Stomach smooth muscle (tissue), 2 donors: Measurements from ENCODE around the gene IL20RA.

Experiments used
- H3K27ac ChIP-seq: one replicate; pipeline ENCODE4 v1.7.0; 2013; ENCODE audit warnings: mild to moderate bottlenecking, low read length, inconsistent platforms
- H3K27me3 ChIP-seq, 2 donors: one replicate each; pipeline ENCODE4 v1.7.0; 2013; ENCODE audit warnings: low read length in 2 of 2; ENCODE audit not compliant: insufficient read depth in 2 of 2, control insufficient read depth in 1 of 2
- H3K36me3 ChIP-seq, 2 donors: one replicate each; pipeline ENCODE4 v1.7.0; 2013; ENCODE audit warnings: low read length in 2 of 2; ENCODE audit not compliant: control insufficient read depth in 2 of 2, insufficient read depth in 2 of 2
- H3K4me1 ChIP-seq: one replicate; pipeline ENCODE4 v1.7.0; 2013; ENCODE audit warnings: low read length; ENCODE audit not compliant: control insufficient read depth, insufficient read depth
- H3K4me3 ChIP-seq, 2 donors: one replicate each; pipeline ENCODE4 v1.7.0; 2013; ENCODE audit warnings: low read length in 2 of 2
- H3K9ac ChIP-seq, 2 donors: one replicate each; pipeline ENCODE4 v1.7.0; 2013; ENCODE audit warnings: low read length in 2 of 2, mild to moderate bottlenecking in 1 of 2
- H3K9me3 ChIP-seq, 2 donors: one replicate each; pipeline ENCODE4 v1.7.0; 2013; ENCODE audit warnings: low read length in 2 of 2; ENCODE audit not compliant: control insufficient read depth in 2 of 2
- donor health status: healthy.
- donor health status: Pancreatic carcinoma.

Gene IL20RA

GRCh38 chr6:137005073-137005472 is 39.7 kb downstream of the IL20RA start:
- peaks cover 0 to 3% of the 10 kb centered on the region in 2 donors for H3K27me3 ChIP-seq
- no peaks in the 10 kb centered on the region for H3K9me3 ChIP-seq
- no peak overlapping the region for H3K4me3 ChIP-seq
- H3K27ac ChIP-seq: no peak overlapping the region
- no peak overlapping the region for H3K9ac ChIP-seq
- no peaks in the 10 kb centered on the region for H3K36me3 ChIP-seq
- H3K4me1 ChIP-seq: no peaks in the 10 kb centered on the region

GRCh38 chr6:137002505-137002904 is 42.3 kb downstream of the IL20RA start:
- Histone ChIP-seq H3K36me3 (no peaks in the 10 kb centered on the region), H3K9me3 (no peaks in the 10 kb centered on the region), H3K4me3 (no peak overlapping the region), H3K4me1 (no peaks in the 10 kb centered on the region), H3K27ac (no peak overlapping the region), H3K9ac (no peak overlapping the region), H3K27me3 (peaks cover 0 to 3% of the 10 kb centered on the region in 2 donors)

- no peak overlapping the region for H3K4me3 ChIP-seq
Observed at GRCh38 chr6:137001977-137002302, 42.8 kb downstream of the IL20RA start.

GRCh38 chr6:137001299-137001976 is 43.3 kb downstream of the IL20RA start:
- no peaks in the 10 kb centered on the region for H3K9me3 ChIP-seq
- H3K9ac ChIP-seq: no peak overlapping the region
- H3K36me3 ChIP-seq: no peaks in the 10 kb centered on the region
- H3K4me1 ChIP-seq: no peaks in the 10 kb centered on the region
- no peak overlapping the region for H3K27ac ChIP-seq
- H3K27me3 ChIP-seq: peaks cover 0 to 3% of the 10 kb centered on the region in 2 donors
- H3K4me3 ChIP-seq: no peak overlapping the region

More at GRCh38 chr6:137001977-137002302, 42.8 kb downstream of the IL20RA start:
- H3K9me3 ChIP-seq: no peaks in the 10 kb centered on the region
- H3K36me3 ChIP-seq: no peaks in the 10 kb centered on the region
- H3K27me3 ChIP-seq: peaks cover 0 to 3% of the 10 kb centered on the region in 2 donors
- no peaks in the 10 kb centered on the region for H3K4me1 ChIP-seq
- H3K9ac ChIP-seq: no peak overlapping the region
- no peak overlapping the region for H3K27ac ChIP-seq

- H3K27me3 ChIP-seq: peaks cover 0 to 3% of the 10 kb centered on the region in 2 donors
- H3K9me3 ChIP-seq: no peaks in the 10 kb centered on the region
- no peaks in the 10 kb centered on the region for H3K36me3 ChIP-seq
- no peak overlapping the region for H3K9ac ChIP-seq
- no peaks in the 10 kb centered on the region for H3K4me1 ChIP-seq
- H3K27ac ChIP-seq: no peak overlapping the region
- no peak overlapping the region for H3K4me3 ChIP-seq
Observed at GRCh38 chr6:137000825-137001224, 43.9 kb downstream of the IL20RA start.

- peaks cover 3% of the 10 kb centered on the region in 2 donors for H3K27me3 ChIP-seq
- H3K27ac ChIP-seq: no peak overlapping the region
- H3K9ac ChIP-seq: no peak overlapping the region
- no peaks in the 10 kb centered on the region for H3K36me3 ChIP-seq
- H3K9me3 ChIP-seq: no peaks in the 10 kb centered on the region
- no peaks in the 10 kb centered on the region for H3K4me1 ChIP-seq
- H3K4me3 ChIP-seq: no peak overlapping the region
Observed at GRCh38 chr6:136995521-136995920, 49.2 kb downstream of the IL20RA start.

- no peaks in the 10 kb centered on the region for H3K9me3 ChIP-seq
- no peaks in the 10 kb centered on the region for H3K36me3 ChIP-seq
- no peak overlapping the region for H3K4me3 ChIP-seq
- H3K4me1 ChIP-seq: peaks cover 5% of the 10 kb centered on the region
- H3K9ac ChIP-seq: no peak overlapping the region
- peaks cover 6 to 10% of the 10 kb centered on the region in 2 donors for H3K27me3 ChIP-seq
- H3K27ac ChIP-seq: no peak overlapping the region
Observed at GRCh38 chr6:136994782-136995181, 50.0 kb downstream of the IL20RA start.

GRCh38 chr6:136992113-136992512 is 52.7 kb downstream of the IL20RA start:
- peaks cover 16% of the 10 kb centered on the region in 2 donors for H3K27me3 ChIP-seq

GRCh38 chr6:136991646-136992045 is 53.1 kb downstream of the IL20RA start:
- Histone ChIP-seq H3K27me3 (peaks cover 16% of the 10 kb centered on the region in 2 donors), H3K9me3 (no peaks in the 10 kb centered on the region), H3K27ac (no peak overlapping the region), H3K9ac (no peak overlapping the region), H3K4me3 (no peak overlapping the region), H3K4me1 (peaks cover 10% of the 10 kb centered on the region), H3K36me3 (no peaks in the 10 kb centered on the region)

More at GRCh38 chr6:136992113-136992512, 52.7 kb downstream of the IL20RA start:
- H3K4me1 ChIP-seq: peaks cover 10% of the 10 kb centered on the region
- no peaks in the 10 kb centered on the region for H3K9me3 ChIP-seq
- no peak overlapping the region for H3K27ac ChIP-seq
- H3K36me3 ChIP-seq: no peaks in the 10 kb centered on the region
- no peak overlapping the region for H3K9ac ChIP-seq
- H3K4me3 ChIP-seq: no peak overlapping the region

- no peak overlapping the region for H3K9ac ChIP-seq
- H3K4me3 ChIP-seq: no peak overlapping the region
- H3K27me3 ChIP-seq: peaks cover 16% of the 10 kb centered on the region in 2 donors
- H3K4me1 ChIP-seq: peaks cover 10% of the 10 kb centered on the region
- H3K9me3 ChIP-seq: no peaks in the 10 kb centered on the region
- H3K27ac ChIP-seq: no peak overlapping the region
- no peaks in the 10 kb centered on the region for H3K36me3 ChIP-seq
Observed at GRCh38 chr6:136990754-136991153, 54.0 kb downstream of the IL20RA start.

- H3K4me1 ChIP-seq: peaks cover 10% of the 10 kb centered on the region
- H3K27ac ChIP-seq: no peak overlapping the region
- H3K4me3 ChIP-seq: peak overlapping the region in 1 of 2 donors; percentile 69
- H3K27me3 ChIP-seq: peaks cover 16% of the 10 kb centered on the region in 2 donors
- no peak overlapping the region for H3K9ac ChIP-seq
- H3K36me3 ChIP-seq: no peaks in the 10 kb centered on the region
- no peaks in the 10 kb centered on the region for H3K9me3 ChIP-seq
Observed at GRCh38 chr6:136990242-136990578, 54.6 kb downstream of the IL20RA start.
